ENCODE data around the gene PDE3A. TPM values are rescaled to one million over a fixed set of nuclear protein-coding genes. Genes with fewer than 3 reads are reported as not detected.

Gene PDE3A
- polyA plus RNA-seq, 1 experiment = 3.5 TPM

DNA sequence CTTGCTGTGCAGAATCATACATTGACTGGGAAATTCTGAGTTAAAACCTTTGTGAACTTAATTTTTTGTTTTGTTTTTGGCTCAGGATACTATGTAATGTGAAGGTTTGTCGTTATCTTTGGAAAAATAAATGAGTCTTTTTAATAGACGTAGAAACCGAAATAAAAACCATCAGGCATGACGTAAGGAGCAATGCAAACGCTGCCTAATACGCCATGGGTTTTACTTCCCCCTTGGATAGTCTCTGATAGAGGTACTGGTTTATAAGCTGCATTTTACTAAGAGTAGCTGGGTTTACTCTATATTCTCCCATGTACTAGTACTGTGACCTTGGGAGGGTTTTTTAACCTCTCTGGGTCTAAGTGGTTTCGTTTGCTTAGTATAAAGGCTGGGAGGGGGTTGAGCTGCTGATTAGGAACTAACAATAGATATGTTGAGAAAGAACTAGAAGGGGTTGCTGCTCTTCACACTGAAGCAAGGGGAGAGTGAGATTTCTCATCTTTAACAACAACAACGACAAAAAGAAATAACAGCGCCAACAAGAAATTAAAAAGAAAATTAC, 260.0 kb downstream of the PDE3A start:
- TF ChIP-seq, protein P1, sequence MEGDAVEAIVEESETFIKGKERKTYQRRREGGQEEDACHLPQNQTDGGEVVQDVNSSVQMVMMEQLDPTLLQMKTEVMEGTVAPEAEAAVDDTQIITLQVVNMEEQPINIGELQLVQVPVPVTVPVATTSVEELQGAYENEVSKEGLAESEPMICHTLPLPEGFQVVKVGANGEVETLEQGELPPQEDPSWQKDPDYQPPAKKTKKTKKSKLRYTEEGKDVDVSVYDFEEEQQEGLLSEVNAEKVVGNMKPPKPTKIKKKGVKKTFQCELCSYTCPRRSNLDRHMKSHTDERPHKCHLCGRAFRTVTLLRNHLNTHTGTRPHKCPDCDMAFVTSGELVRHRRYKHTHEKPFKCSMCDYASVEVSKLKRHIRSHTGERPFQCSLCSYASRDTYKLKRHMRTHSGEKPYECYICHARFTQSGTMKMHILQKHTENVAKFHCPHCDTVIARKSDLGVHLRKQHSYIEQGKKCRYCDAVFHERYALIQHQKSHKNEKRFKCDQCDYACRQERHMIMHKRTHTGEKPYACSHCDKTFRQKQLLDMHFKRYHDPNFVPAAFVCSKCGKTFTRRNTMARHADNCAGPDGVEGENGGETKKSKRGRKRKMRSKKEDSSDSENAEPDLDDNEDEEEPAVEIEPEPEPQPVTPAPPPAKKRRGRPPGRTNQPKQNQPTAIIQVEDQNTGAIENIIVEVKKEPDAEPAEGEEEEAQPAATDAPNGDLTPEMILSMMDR (IDR thresholded peaks at IDR 0.05; ENCODE audit: insufficient read depth, low read depth, low read length) = no peak
- no peaks in the 10 kb centered on the region for H3K36me3 ChIP-seq (ENCODE audit: control insufficient read depth, insufficient read depth, low read length)
- no peak for DNase-seq (ENCODE audit: low read depth)

GRCh38 chr12:20628999-20629398, 260.7 kb downstream of the PDE3A start:
- POLR2A ChIA-PET = no interaction called here
- TF ChIP-seq, protein P1 (IDR thresholded peaks at IDR 0.05; ENCODE audit: insufficient read depth, low read depth, low read length) = no peak
- Histone ChIP-seq H3K36me3 (ENCODE audit: control insufficient read depth, insufficient read depth, low read length) (no peaks in the 10 kb centered on the region), H3K27me3 (ENCODE audit: control insufficient read depth, insufficient read depth, low read length) (no peaks in the 10 kb centered on the region), H3K4me3 (ENCODE audit: low read depth, low read length) (no peak overlapping the region)
- no peak for DNase-seq (ENCODE audit: low read depth)
- CTCF ChIA-PET = no interaction called here

More for the DNA sequence above, 260.0 kb downstream of the PDE3A start:
- Histone ChIP-seq H3K4me3 (ENCODE audit: low read depth, low read length) (no peak overlapping the region), H3K27me3 (ENCODE audit: control insufficient read depth, insufficient read depth, low read length) (no peaks in the 10 kb centered on the region)
- POLR2A ChIA-PET = no interaction called here
- CTCF ChIA-PET = no interaction called here

DNA sequence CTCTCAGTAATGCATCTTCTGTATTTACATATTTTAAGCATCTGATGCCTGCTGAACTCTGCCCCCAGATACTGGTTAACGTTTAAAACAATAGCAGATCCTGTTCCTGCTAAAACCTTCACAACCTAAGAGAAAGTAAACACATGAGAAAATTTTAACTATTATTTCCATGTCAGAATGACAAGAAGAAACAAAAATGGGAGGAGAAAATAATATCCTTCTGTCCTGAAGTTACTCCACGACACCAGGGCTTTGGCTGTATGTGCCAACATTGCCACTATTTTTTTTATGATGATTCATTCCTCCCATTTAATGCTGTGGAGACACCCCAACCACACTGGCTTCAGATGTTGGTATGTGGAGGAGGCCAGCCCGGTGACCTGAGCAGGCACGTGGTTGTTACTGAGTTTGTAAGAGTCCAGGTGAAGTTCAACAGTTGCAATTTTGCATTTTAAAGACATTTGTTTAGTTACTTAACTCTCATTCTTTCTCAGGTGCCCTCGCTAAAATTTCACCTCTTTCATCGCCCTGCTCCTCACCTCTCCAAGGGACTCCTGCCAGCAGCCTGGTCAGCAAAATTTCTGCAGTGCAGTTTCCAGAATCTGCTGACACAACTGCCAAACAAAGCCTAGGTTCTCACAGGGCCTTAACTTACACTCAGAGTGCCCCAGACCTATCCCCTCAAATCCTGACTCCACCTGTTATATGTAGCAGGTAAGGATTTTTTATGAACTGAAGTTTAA, 261.2 kb downstream of the PDE3A start:
- POLR2A ChIA-PET = no interaction called here
- no peaks in the 10 kb centered on the region for H3K36me3 ChIP-seq (ENCODE audit: control insufficient read depth, insufficient read depth, low read length)
- H3K27me3 ChIP-seq (ENCODE audit: control insufficient read depth, insufficient read depth, low read length) = no peaks in the 10 kb centered on the region
- H3K4me3 ChIP-seq (ENCODE audit: low read depth, low read length) = no peak overlapping the region
- CTCF ChIA-PET = no interaction called here
- DNase-seq (ENCODE audit: low read depth) = no peak
- TF ChIP-seq, protein P1 (IDR thresholded peaks at IDR 0.05; ENCODE audit: insufficient read depth, low read depth, low read length) = no peak

DNA sequence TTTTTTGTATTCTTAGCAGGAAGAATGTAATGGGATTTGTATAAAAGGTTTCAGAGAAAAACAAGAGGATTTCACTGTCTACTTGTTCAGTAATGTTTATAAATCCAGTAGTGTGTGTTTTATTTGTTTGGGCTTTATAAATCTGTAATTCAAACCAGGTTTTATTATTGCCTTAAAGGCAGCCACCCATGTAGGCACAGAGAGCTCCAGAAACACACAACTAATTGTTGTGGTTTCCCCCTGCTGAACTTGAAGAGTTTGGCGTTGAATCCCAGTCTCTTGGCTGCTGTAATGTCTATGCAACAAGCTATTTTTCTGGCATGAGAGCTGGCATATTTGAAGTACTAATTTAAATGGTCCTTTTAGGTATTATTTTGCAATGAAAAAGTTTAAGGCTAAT, 263.4 kb downstream of the PDE3A start:
- Histone ChIP-seq H3K36me3 (ENCODE audit: control insufficient read depth, insufficient read depth, low read length) (no peaks in the 10 kb centered on the region), H3K4me3 (ENCODE audit: low read depth, low read length) (no peak overlapping the region), H3K27me3 (ENCODE audit: control insufficient read depth, insufficient read depth, low read length) (no peaks in the 10 kb centered on the region)
- TF ChIP-seq, protein P1 (IDR thresholded peaks at IDR 0.05; ENCODE audit: insufficient read depth, low read depth, low read length) = no peak
- ChIA-PET POLR2A (no interaction called here), CTCF (interaction anchor here (0.7 to 1.0 kb wide), 2 partner anchors 9 to 744 kb away, joined by 3 read pairs; no protein-coding TSS in a partner anchor)
- peak; percentile 37 for DNase-seq (ENCODE audit: low read depth)

GRCh38 chr12:20641106-20641505, 272.8 kb downstream of the PDE3A start:
- CTCF ChIA-PET = interaction anchor here (0.7 to 1.1 kb wide), 2 partner anchors 10 to 967 kb away, joined by 3 read pairs; no protein-coding TSS in a partner anchor
- TF ChIP-seq, protein P1 (IDR thresholded peaks at IDR 0.05; ENCODE audit: insufficient read depth, low read depth, low read length) = no peak

More at GRCh38 chr12:20641106-20641505, 272.8 kb downstream of the PDE3A start:
- POLR2A ChIA-PET = no interaction called here
- DNase-seq (ENCODE audit: low read depth) = no peak
- H3K4me3 ChIP-seq (ENCODE audit: low read depth, low read length) = no peak overlapping the region
- no peaks in the 10 kb centered on the region for H3K36me3 ChIP-seq (ENCODE audit: control insufficient read depth, insufficient read depth, low read length)
- no peaks in the 10 kb centered on the region for H3K27me3 ChIP-seq (ENCODE audit: control insufficient read depth, insufficient read depth, low read length)
